Liver (tissue), 9 donors: ENCODE measurements around the gene SPATC1L. TPM values are rescaled to one million over a fixed set of nuclear protein-coding genes. Genes with fewer than 3 reads are reported as not detected.

Source experiments
- DNase-seq: peaks from one replicate; pipeline ENCODE4 v3.0.0-alpha.2; 2017; ENCODE audit warnings: low spot score
- H3K27ac ChIP-seq, 2 donors: one replicate each; pipeline ENCODE4 v1.7.0; 2013; ENCODE audit warnings: inconsistent platforms in 2 of 2, low read length in 2 of 2, control low read depth in 1 of 2, low read depth in 1 of 2, mild to moderate bottlenecking in 1 of 2
- H3K27me3 ChIP-seq, 4 donors: one replicate each; pipeline versions ENCODE4 v1.6.1 to v1.7.0; 2013; ENCODE audit warnings: low read length in 3 of 4, inconsistent platforms in 1 of 4, mild to moderate bottlenecking in 1 of 4, moderate library complexity in 1 of 4; ENCODE audit not compliant: control insufficient read depth in 4 of 4, insufficient read depth in 4 of 4
- H3K36me3 ChIP-seq, 4 donors: one replicate each; pipeline versions ENCODE4 v1.6.1 to v1.7.0; 2013; ENCODE audit warnings: low read length in 3 of 4, mild to moderate bottlenecking in 3 of 4, low read depth in 1 of 4, moderate library complexity in 1 of 4; ENCODE audit not compliant: control insufficient read depth in 4 of 4, insufficient read depth in 3 of 4
- H3K4me1 ChIP-seq, 4 donors: one replicate each; pipeline versions ENCODE4 v1.6.1 to v1.7.0; 2013; ENCODE audit warnings: low read length in 3 of 4, mild to moderate bottlenecking in 3 of 4, moderate library complexity in 1 of 4; ENCODE audit not compliant: control insufficient read depth in 4 of 4, insufficient read depth in 4 of 4
- H3K4me3 ChIP-seq, 3 donors: one replicate each; pipeline versions ENCODE4 v1.6.1 to v1.7.0; 2013; ENCODE audit warnings: low read length in 3 of 3, control low read depth in 1 of 3, low read depth in 1 of 3, mild to moderate bottlenecking in 1 of 3
- H3K9ac ChIP-seq, 2 donors: one replicate each; pipeline ENCODE4 v1.7.0; 2013; ENCODE audit warnings: low read length in 2 of 2, mild to moderate bottlenecking in 2 of 2, moderate library complexity in 2 of 2, control low read depth in 1 of 2, low read depth in 1 of 2
- H3K9me3 ChIP-seq, 4 donors: one replicate each; pipeline versions ENCODE4 v1.6.1 to v1.7.0; 2013; ENCODE audit warnings: low read length in 3 of 4; ENCODE audit not compliant: control insufficient read depth in 4 of 4
- FOXA2 ChIP-seq: IDR thresholded peaks from 2 replicates; pipeline ENCODE4 v1.6.1; 2016; ENCODE audit warnings: antibody characterized with exemption
- HNF4G ChIP-seq: IDR thresholded peaks from 2 replicates; pipeline ENCODE4 v1.6.1; 2016; ENCODE audit warnings: antibody characterized with exemption
- JUND ChIP-seq, 2 donors: IDR thresholded peaks; 2 replicates each; pipeline ENCODE4 v1.6.1; 2016; ENCODE audit warnings: antibody characterized with exemption in 2 of 2
- TAF1 ChIP-seq: conservative IDR thresholded peaks from 2 replicates; pipeline ENCODE4 v1.6.1; 2016; ENCODE audit warnings: antibody characterized with exemption, mild to moderate bottlenecking
- YY1 ChIP-seq: IDR thresholded peaks from 2 replicates; pipeline ENCODE4 v1.6.1; 2016; ENCODE audit warnings: antibody characterized with exemption, mild to moderate bottlenecking
- WGBS: extraction: QIAGEN DNeasy Blood & Tissue Kit; methylation state at CpG from one replicate; pipeline ENCODE4 v1.1.7; 2013; 5-methylcytosine and 5-hydroxymethylcytosine counted together
- polyA plus RNA-seq, 2 donors: library from polyadenylated mRNA; stranded (reverse) in 1 of 2; unstranded in 1 of 2; fragments of 200-250 nt in 1 of 2; fragments of >200 nt in 1 of 2; fragmentation: Nextera tagmentation in 1 of 2; extraction: Ambion mirVana in 1 of 2; gene quantifications; one replicate each; pipeline versions ENCODE4 v1.2.1 to v1.2.3, GENCODE V29; 2013 to 2015
- total RNA-seq, 2 donors: library from RNA; depleted of rRNA; stranded (reverse); fragments of >200 nt; gene quantifications; one replicate each; pipeline ENCODE4 v1.2.3, GENCODE V29; 2014
- TF ChIP-seq, protein P1 (sequence below): IDR thresholded peaks from 2 replicates; pipeline ENCODE4 v1.6.1; 2016; ENCODE audit warnings: antibody characterized with exemption, mild to moderate bottlenecking
- TF ChIP-seq, protein P2 (sequence below): IDR thresholded peaks from 2 replicates; pipeline ENCODE4 v1.6.1; 2016; ENCODE audit warnings: antibody characterized with exemption
- TF ChIP-seq, protein P3 (sequence below): fragments of 150-350 bp; IDR thresholded peaks from 2 replicates; pipeline ENCODE4 v1.5.1; 2017; ENCODE audit warnings: improper control_type of control experiment, low read depth, low read length; ENCODE audit not compliant: missing input control
- donor health status: healthy.
- donor health status: healthy.
- donor health status: healthy.
- donor health status: healthy.
- donor health status: healthy.

Gene SPATC1L
- total and polyA plus RNA-seq, 4 donors, result 0.33 to 3.5 (median 0.79) TPM

DNA sequence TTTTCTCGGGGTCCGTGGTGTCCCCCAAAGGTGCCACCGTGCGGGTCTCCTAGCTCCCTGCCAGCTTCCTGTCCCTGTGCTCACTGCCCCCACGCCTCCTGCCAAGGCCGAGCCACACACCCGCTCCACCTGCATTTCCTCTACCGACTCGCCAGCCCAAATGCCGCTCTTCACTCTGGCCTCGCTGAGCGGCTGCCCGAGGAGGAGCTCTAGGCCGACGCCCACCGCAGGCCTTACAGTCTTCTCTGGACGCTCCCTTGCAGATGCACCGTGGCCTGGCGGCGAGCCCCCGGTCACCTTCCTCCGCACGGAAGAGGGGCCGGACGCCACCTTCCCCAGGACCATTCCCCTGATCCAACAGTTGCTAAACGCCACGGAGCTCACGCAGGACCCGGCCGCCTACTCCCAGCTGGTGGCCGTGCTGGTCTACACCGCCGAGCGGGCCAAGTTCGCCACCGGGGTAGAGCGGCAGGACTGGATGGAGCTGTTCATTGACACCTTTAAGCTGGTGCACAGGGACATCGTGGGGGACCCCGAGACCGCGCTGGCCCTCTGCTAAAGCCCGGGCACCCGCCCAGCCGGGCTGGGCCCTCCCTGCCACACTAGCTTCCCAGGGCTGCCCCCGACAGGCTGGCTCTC lies 55.2 kb downstream of the SPATC1L start:
- H3K9me3 ChIP-seq, result no peaks in the 10 kb centered on the region
- H3K27me3 ChIP-seq, result no peaks in the 10 kb centered on the region
- 90% methylated on average over 45 of the region's 45 CpGs for WGBS
- no peak overlapping the region for H3K9ac ChIP-seq
- peaks cover 0 to 5% (median 2%) of the 10 kb centered on the region in 4 donors for H3K36me3 ChIP-seq
- H3K4me3 ChIP-seq, result no peak overlapping the region
- TF ChIP-seq, protein P1, sequence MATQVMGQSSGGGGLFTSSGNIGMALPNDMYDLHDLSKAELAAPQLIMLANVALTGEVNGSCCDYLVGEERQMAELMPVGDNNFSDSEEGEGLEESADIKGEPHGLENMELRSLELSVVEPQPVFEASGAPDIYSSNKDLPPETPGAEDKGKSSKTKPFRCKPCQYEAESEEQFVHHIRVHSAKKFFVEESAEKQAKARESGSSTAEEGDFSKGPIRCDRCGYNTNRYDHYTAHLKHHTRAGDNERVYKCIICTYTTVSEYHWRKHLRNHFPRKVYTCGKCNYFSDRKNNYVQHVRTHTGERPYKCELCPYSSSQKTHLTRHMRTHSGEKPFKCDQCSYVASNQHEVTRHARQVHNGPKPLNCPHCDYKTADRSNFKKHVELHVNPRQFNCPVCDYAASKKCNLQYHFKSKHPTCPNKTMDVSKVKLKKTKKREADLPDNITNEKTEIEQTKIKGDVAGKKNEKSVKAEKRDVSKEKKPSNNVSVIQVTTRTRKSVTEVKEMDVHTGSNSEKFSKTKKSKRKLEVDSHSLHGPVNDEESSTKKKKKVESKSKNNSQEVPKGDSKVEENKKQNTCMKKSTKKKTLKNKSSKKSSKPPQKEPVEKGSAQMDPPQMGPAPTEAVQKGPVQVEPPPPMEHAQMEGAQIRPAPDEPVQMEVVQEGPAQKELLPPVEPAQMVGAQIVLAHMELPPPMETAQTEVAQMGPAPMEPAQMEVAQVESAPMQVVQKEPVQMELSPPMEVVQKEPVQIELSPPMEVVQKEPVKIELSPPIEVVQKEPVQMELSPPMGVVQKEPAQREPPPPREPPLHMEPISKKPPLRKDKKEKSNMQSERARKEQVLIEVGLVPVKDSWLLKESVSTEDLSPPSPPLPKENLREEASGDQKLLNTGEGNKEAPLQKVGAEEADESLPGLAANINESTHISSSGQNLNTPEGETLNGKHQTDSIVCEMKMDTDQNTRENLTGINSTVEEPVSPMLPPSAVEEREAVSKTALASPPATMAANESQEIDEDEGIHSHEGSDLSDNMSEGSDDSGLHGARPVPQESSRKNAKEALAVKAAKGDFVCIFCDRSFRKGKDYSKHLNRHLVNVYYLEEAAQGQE, result no peak
- no peak for TF ChIP-seq HNF4G
- no peak overlapping the region for H3K27ac ChIP-seq
- H3K4me1 ChIP-seq, result peaks cover 0 to 3% (median 0%) of the 10 kb centered on the region in 4 donors
- DNase-seq, result no peak

DNA sequence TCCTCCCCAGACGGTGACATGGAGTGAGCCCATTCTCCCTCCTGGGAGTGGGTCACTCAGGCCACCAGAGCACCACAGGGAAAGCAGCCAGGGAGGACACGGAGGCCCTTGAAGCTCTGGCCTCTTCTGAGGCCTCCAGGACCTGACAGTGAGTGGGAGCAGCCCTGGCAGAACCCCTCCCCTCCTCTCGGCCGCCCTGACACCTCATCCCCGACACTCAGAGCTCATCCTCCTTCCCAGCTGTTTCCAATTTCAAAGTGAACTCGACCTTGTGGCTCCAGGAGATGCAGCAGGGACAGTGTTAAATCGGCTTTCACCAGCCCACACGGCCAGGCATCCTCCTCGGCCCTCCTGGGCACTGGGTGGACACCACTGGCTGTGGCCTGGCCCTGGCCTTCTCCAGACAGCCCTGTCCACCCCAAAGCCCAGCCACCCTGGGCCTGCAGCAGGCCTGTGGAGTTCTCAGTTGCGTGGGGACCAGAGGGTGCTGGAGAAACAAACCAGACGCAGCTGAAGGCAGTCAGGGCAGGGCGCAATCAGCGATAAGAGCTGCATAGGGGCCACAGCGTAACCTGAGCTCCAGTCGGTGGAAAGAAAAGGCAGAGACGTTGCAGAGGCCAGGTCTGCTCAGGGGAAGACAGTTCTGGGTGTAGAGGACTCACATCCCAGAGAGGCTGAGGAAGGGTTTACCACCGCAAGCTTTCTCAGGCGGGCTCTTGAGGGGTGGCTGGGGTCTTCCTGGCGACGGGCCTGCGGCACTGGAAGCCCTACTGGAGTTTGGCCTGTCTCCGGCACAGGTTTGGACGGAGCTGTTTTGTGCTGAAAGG lies 55.9 kb downstream of the SPATC1L start:
- H3K9ac ChIP-seq, result no peak overlapping the region
- H3K27ac ChIP-seq, result no peak overlapping the region
- no peaks in the 10 kb centered on the region for H3K9me3 ChIP-seq
- TF ChIP-seq FOXA2, result no peak
- no peak for TF ChIP-seq JUND (IDR thresholded peaks at IDR 0.05)
- TF ChIP-seq, protein P2, sequence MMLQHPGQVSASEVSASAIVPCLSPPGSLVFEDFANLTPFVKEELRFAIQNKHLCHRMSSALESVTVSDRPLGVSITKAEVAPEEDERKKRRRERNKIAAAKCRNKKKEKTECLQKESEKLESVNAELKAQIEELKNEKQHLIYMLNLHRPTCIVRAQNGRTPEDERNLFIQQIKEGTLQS, result no peak
- TF ChIP-seq, protein P3, sequence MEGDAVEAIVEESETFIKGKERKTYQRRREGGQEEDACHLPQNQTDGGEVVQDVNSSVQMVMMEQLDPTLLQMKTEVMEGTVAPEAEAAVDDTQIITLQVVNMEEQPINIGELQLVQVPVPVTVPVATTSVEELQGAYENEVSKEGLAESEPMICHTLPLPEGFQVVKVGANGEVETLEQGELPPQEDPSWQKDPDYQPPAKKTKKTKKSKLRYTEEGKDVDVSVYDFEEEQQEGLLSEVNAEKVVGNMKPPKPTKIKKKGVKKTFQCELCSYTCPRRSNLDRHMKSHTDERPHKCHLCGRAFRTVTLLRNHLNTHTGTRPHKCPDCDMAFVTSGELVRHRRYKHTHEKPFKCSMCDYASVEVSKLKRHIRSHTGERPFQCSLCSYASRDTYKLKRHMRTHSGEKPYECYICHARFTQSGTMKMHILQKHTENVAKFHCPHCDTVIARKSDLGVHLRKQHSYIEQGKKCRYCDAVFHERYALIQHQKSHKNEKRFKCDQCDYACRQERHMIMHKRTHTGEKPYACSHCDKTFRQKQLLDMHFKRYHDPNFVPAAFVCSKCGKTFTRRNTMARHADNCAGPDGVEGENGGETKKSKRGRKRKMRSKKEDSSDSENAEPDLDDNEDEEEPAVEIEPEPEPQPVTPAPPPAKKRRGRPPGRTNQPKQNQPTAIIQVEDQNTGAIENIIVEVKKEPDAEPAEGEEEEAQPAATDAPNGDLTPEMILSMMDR, result no peak
- no peak for TF ChIP-seq YY1
- no peak for TF ChIP-seq TAF1
- no peak for DNase-seq
- H3K27me3 ChIP-seq, result no peaks in the 10 kb centered on the region
- no peak overlapping the region for H3K4me3 ChIP-seq
- peaks cover 0 to 3% (median 0%) of the 10 kb centered on the region in 4 donors for H3K4me1 ChIP-seq
- H3K36me3 ChIP-seq, result peaks cover 0 to 5% (median 2%) of the 10 kb centered on the region in 4 donors
- 71% methylated on average over 23 of the region's 23 CpGs for WGBS
